Measurements from ENCODE around the gene ADAMTS18.

Gene ADAMTS18

GRCh38 chr16:77433146-77433545 is 1.7 kb downstream of the ADAMTS18 start:
- no peak for DNase-seq

GRCh38 chr16:77432264-77432663 is 2.6 kb downstream of the ADAMTS18 start:
- DNase-seq, result no peak

- no peak for DNase-seq
Observed at GRCh38 chr16:77430787-77431585, 3.8 kb downstream of the ADAMTS18 start.

GRCh38 chr16:77430360-77430759 is 4.5 kb downstream of the ADAMTS18 start:
- DNase-seq, result no peak

- DNase-seq, result no peak
Observed at GRCh38 chr16:77424871-77425604, 9.8 kb downstream of the ADAMTS18 start.

- no peak for DNase-seq
Observed at GRCh38 chr16:77422196-77422784, 12.5 kb downstream of the ADAMTS18 start.

GRCh38 chr16:77416939-77417480 is 17.8 kb downstream of the ADAMTS18 start:
- no peak for DNase-seq

- no peak for DNase-seq
Observed at GRCh38 chr16:77414752-77415231, 20.0 kb downstream of the ADAMTS18 start.

- DNase-seq, result no peak
Observed at GRCh38 chr16:77410449-77410848, 24.4 kb downstream of the ADAMTS18 start.

GRCh38 chr16:77409311-77409710 is 25.5 kb downstream of the ADAMTS18 start:
- DNase-seq, result no peak

GRCh38 chr16:77408607-77409006 is 26.2 kb downstream of the ADAMTS18 start:
- peak; percentile 8 for DNase-seq

- no peak for DNase-seq
Observed at GRCh38 chr16:77406680-77407079, 28.2 kb downstream of the ADAMTS18 start.

GRCh38 chr16:77404775-77405174 is 30.1 kb downstream of the ADAMTS18 start:
- DNase-seq, result no peak

- DNase-seq, result no peak
Observed at GRCh38 chr16:77403732-77404131, 31.1 kb downstream of the ADAMTS18 start.

GRCh38 chr16:77402672-77403071 is 32.2 kb downstream of the ADAMTS18 start:
- no peak for DNase-seq

- no peak for DNase-seq
Observed at GRCh38 chr16:77402118-77402517, 32.7 kb downstream of the ADAMTS18 start.

GRCh38 chr16:77399546-77399945 is 35.3 kb downstream of the ADAMTS18 start:
- DNase-seq, result no peak

GRCh38 chr16:77399066-77399465 is 35.8 kb downstream of the ADAMTS18 start:
- no peak for DNase-seq

GRCh38 chr16:77398495-77398894 is 36.3 kb downstream of the ADAMTS18 start:
- DNase-seq, result no peak

- DNase-seq, result no peak
Observed at GRCh38 chr16:77396461-77396860, 38.4 kb downstream of the ADAMTS18 start.

GRCh38 chr16:77394699-77395098 is 40.1 kb downstream of the ADAMTS18 start:
- DNase-seq, result no peak

- DNase-seq, result no peak
Observed at GRCh38 chr16:77393955-77394354, 40.9 kb downstream of the ADAMTS18 start.

GRCh38 chr16:77387815-77388209 is 47.0 kb downstream of the ADAMTS18 start:
- no peak for DNase-seq

Data from RPMI8226 (cell line).